HG02981 (cell line): ENCODE results near the gene TARBP2.

ENCODE experiments used
- ATAC-seq: cut with Tn5 transposase; IDR thresholded peaks from one replicate; pipeline ENCODE4 v1.9.1; 2021; ENCODE audit warnings: mild to moderate bottlenecking, moderate library complexity; ENCODE audit not compliant: unreplicated experiment

The TARBP2 gene

GRCh38 chr12:53495903-53496751 lies 5.0 kb upstream of the TARBP2 start:
- ATAC-seq, result no peak

DNA sequence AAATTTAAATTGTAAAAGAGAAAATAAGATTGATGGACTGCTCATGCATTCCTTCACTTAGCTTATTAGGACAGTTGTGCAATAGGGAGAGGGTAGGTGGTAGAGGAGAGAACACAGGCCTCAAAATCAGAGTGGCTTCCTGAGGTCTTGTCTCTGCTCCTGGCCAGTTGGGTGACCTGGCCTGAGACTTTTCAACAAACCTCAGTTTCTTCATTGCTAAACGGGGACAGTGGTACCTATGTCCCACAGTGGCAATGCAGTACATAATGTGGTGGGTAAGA lies 4.4 kb upstream of the TARBP2 start:
- no peak for ATAC-seq

DNA sequence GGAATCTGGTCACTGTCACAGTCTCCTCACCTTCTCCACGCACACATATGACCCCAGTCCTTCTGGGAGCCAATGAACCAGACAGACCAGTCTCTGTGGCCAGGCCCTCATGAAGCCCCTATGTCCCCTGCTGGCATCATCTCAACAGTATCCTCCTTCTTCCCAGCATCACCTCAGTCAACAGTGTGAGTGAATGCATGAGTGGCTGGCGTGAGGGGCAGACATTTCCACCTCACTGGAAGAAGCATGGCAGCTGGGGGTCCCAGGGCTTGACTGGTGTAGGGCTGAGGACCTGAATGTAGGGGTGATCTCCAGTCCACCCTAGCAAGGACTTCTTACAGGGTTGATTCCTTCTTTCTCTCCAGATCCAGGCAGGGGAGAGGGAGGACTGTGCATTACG lies 3.6 kb upstream of the TARBP2 start:
- ATAC-seq, result no peak

GRCh38 chr12:53498235-53498630 lies 2.9 kb upstream of the TARBP2 start:
- no peak for ATAC-seq

DNA sequence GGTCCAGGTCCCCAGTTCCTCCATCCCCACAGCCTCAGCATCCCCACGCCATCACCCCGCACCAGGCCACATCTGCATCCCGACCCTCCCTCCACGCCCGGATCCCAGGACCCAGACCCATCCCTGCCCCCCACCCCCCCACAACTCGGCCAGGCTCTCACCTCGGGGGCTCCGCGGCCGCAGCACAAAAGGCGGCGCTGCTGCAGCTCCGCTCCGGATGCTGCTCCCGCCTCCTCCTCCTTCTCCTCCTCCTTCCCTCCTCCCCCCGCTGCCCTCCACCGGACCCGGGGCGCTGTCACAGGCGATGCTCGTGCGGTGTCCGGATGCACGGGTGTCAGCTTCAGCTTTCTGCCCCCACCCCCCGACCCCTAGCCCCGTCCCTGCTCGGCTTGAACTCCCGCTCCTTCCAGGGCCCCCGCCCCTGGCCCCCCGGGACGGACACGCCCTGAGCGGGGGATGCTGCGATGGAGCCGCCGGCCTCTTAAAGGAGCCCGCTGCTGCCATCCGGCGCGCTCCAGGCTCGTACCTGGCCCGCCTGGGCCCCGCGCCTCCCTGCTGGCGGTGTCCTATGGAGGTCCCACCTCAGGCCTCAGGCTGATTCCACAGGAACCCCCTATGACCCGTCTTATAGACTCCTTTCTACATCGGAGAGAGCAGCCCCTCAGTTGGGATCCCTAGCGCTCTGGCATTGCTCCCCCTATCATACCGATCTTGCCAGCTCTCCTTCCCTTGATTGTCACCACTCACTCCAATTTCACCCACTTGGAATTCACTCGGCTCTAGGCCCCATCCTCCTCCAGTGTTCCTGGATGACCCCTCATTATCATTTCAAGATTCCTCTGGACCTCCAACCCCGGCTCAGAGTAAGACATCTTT lies 1.6 kb upstream of the TARBP2 start, which contains the start of gene MAP3K12:
Gene MAP3K12 (minus strand): TSS at position 193 of the 876 bp plus-strand sequence. CDS start 12,067 bp downstream, outside the sequence.
- no peak for ATAC-seq

GRCh38 chr12:53500142-53500775 lies 824 bp upstream of the TARBP2 start:
- ATAC-seq, result no peak

- ATAC-seq, result no peak
These were observed 615 bp downstream of the TARBP2 start for GRCh38 chr12:53501615-53502181.

- ATAC-seq, result no peak
These were observed 1.2 kb downstream of the TARBP2 start for GRCh38 chr12:53502331-53502730.

DNA sequence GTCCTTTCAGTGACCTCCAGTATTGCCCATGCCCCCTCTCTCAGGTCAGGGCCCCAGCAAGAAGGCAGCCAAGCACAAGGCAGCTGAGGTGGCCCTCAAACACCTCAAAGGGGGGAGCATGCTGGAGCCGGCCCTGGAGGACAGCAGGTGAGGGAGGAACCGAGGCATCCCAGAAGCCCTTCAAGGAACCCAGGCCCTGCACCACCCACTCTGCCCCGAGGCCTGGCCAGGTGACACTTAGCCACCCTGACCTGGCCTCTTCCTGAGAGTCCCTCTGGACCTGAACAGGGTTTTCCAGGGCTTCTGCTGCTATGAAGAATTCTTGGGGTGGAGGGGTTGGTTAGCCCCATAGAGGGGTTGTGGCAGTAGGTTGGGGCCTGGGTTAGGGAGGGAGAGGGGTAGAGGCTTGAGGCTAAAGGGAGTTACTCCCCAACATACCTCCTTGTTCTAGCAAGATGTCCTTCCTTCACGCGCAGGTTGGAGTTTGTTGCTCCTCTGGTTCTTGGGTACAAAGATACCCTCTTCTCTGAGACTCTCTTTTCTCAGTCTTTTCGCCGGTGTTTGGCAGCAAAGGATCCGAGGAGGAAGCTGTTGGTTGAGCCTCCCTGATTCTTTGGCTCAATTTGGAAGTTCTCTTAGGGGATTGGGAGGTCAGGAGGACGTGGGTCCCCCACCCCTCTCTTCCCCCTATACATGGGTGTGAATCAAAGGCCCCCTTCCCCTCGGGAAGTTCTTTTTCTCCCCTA lies 2.1 kb downstream of the TARBP2 start:
- no peak for ATAC-seq

DNA sequence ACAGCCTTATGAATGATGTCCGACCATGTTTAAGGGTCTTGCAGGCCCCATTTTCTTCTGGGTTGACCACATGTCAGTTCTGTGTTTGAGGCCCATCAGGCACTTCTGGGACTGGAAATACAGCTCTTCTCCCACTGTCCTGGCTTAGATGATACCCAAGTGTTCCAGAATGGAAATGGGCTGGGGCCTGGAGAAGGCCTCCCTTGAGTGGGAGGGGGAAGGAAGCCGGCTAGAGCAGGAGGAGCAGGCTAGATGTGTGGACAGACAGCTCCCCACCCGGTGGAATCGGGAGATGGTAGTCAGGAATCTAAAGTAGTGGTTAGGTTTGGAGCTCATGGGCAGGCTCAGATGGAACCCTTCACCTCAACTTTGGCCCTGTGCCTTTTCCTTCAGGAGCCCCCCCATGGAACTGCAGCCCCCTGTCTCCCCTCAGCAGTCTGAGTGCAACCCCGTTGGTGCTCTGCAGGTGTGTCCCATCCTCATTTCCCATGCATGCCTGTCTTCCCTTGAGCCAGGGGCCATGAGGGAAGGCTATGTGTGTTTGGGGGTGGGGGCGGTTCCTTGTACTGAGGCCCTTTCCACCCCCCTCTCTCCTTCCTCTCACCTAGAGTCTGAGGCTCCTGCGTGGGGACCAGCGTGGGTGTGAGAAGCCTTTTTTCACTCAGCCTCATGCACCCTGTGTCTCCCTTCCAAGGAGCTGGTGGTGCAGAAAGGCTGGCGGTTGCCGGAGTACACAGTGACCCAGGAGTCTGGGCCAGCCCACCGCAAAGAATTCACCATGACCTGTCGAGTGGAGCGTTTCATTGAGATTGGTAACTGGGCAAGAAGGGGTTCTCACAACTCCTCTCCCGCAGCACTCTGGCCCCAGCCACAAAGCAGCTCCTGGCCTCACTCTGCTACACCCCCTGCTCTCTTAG lies 3.2 kb downstream of the TARBP2 start:
- no peak for ATAC-seq

- no peak for ATAC-seq
These were observed 4.0 kb downstream of the TARBP2 start for GRCh38 chr12:53505086-53505485.

DNA sequence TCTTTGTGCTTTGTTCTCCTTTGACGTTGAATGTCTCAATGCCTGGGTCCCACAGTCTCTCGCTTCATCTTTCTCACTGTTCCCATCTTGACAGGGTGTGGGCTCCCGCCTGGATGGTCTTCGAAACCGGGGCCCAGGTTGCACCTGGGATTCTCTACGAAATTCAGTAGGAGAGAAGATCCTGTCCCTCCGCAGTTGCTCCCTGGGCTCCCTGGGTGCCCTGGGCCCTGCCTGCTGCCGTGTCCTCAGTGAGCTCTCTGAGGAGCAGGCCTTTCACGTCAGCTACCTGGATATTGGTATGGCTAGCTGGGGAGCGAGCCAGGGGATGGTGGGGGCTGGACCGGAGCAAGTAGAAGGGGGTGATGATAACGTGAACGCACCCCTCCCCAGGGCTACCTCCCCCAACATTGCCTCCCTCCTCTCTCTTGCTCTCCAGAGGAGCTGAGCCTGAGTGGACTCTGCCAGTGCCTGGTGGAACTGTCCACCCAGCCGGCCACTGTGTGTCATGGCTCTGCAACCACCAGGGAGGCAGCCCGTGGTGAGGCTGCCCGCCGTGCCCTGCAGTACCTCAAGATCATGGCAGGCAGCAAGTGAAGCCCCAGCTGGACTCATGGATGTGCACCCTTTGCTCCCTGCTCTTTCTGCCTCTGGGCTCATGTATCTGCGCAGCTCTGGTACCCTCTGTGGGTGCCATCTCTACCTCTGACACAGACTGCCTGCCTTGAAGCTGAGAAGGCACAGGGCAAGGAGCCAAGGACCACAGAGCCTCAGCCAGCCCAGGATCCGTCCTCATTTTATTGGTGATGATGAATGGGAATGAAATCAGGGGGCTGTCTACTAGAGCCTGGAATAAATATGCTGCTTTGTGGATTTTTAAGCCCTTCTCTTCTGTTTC lies 4.7 kb downstream of the TARBP2 start:
- ATAC-seq, result no peak

DNA sequence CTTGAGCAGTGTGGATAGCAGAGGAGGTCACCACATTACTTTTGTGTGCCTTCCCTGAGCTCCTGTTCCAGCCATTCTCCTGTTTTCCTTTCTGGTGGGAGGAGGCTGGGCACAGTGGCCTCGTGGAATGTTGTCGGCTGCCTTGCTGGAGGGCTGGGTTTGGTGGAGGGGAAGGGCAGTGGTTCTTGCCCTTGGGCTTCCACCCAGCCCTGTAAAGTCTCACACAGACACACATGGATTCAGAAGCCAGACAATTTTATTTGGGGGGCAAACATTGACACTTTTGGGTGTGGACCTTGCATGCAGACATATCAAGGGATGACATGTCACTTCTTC lies 5.3 kb downstream of the TARBP2 start:
- no peak for ATAC-seq

- ATAC-seq, result no peak
These were observed 6.0 kb downstream of the TARBP2 start, which contains the start of gene NPFF for GRCh38 chr12:53506881-53507602. Gene NPFF (minus strand): TSS chr12:53507484. CDS start chr12:53507474, 10 bp downstream.

DNA sequence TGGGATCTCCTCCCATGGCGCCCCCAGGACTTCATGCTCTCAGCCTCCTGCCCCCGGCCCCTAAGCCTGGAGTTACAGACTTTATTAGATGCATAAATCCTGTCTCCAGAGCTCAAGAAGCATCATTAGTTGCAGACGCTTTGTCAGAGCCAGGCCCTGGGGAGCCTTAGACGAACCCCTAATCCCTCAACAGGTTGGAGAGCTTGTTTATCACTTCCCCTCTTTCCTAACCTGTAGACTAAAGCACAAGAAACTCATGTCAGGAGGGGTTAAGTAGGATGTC lies 6.5 kb downstream of the TARBP2 start:
- no peak for ATAC-seq

DNA sequence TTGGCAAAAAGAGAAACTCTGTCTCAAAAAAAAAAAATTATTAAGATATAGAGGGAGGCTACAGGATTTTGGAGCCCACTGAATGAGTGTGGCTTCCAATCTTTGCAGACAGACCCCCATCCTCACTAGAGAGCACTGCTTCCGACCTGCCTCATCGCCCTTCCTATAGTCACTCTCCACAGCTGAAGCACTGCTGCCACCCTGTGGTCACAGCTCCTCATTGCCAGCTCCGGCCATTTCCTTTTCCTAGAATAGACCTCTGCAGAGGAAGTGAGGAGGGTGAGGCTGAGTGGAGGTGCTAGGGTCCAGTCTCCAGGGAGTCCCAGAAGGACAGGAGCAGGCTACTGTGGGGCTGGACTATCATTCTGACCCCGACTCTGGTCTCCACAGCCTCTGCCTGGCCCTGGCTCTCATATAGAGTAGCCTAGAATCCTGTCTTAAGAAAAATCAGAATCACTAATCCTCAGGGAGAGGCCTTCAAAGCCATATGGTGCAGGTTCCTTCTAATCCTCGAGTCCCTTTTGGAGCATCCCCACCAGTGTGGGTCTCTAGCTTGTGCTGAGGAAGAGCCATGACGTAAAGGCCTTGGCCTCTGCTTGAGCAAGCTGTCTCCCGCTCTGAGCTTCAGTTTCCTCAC lies 7.6 kb downstream of the TARBP2 start:
- peak; percentile 74 for ATAC-seq

DNA sequence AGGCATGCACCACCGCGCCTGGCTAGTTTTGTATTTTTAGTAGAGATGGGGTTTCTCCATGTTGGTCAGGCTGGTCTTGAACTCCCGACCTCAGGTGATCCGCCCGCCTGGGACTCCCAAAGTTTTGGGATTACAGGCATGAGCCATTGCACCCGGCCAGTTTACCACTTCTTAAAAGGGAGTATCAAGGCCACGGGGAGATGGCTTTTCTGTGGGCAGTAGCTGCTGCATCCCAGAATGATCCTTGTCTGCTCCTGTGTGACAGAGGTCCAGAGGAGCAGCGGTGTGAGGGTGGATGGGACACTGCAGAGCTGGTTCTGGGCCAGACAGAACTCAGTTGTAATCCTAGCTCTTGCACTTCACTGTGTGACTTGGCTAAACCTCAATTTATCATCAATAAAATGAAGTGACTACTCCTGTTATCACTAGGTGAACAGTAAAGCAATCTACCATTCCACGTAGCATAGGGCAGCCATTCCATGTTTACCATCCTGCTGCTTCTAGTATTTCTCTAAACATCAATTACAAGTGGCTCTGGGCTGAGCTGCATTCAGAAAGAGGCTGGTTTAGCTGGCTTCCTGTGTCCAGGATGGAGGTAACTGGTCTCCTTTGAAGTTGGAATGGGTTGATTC lies 9.2 kb downstream of the TARBP2 start:
- no peak for ATAC-seq
